ENCODE results near the gene ALDH1B1.

ALDH1B1 gene

GRCh38 chr9:38392235-38393127 is at the start of gene ALDH1B1:
Gene ALDH1B1, plus strand, starts transcription at chr9:38392702. Its CDS starts 3,047 bp downstream, at chr9:38395749.
- DNase-seq (ENCODE audit: low spot score): peak; percentile 47

GRCh38 chr9:38343037-38343436 is 49.5 kb upstream of the ALDH1B1 start:
- DNase-seq (ENCODE audit: low spot score): no peak

GRCh38 chr9:38343552-38343951 is 49.0 kb upstream of the ALDH1B1 start:
- DNase-seq (ENCODE audit: low spot score): no peak

- DNase-seq (ENCODE audit: low spot score): no peak
Measured at GRCh38 chr9:38344566-38345324, 47.8 kb upstream of the ALDH1B1 start.

GRCh38 chr9:38345851-38346755 is 46.4 kb upstream of the ALDH1B1 start:
- DNase-seq (ENCODE audit: low spot score): no peak

GRCh38 chr9:38346811-38347210 is 45.7 kb upstream of the ALDH1B1 start:
- no peak for DNase-seq (ENCODE audit: low spot score)

- DNase-seq (ENCODE audit: low spot score): no peak
Measured at GRCh38 chr9:38347271-38347671, 45.2 kb upstream of the ALDH1B1 start.

- no peak for DNase-seq (ENCODE audit: low spot score)
Measured at GRCh38 chr9:38347946-38348345, 44.6 kb upstream of the ALDH1B1 start.

- no peak for DNase-seq (ENCODE audit: low spot score)
Measured at GRCh38 chr9:38350529-38350928, 42.0 kb upstream of the ALDH1B1 start.

- DNase-seq (ENCODE audit: low spot score): no peak
Measured at GRCh38 chr9:38352530-38353328, 39.8 kb upstream of the ALDH1B1 start.

GRCh38 chr9:38355115-38355514 is 37.4 kb upstream of the ALDH1B1 start:
- DNase-seq (ENCODE audit: low spot score): no peak

- DNase-seq (ENCODE audit: low spot score): no peak
Measured at GRCh38 chr9:38355517-38356120, 36.9 kb upstream of the ALDH1B1 start.

GRCh38 chr9:38356851-38357250 is 35.7 kb upstream of the ALDH1B1 start:
- no peak for DNase-seq (ENCODE audit: low spot score)

- no peak for DNase-seq (ENCODE audit: low spot score)
Measured at GRCh38 chr9:38357350-38358114, 35.0 kb upstream of the ALDH1B1 start.

GRCh38 chr9:38358390-38359296 is 33.9 kb upstream of the ALDH1B1 start:
- DNase-seq (ENCODE audit: low spot score): no peak

- DNase-seq (ENCODE audit: low spot score): no peak
Measured at GRCh38 chr9:38359297-38359653, 33.2 kb upstream of the ALDH1B1 start.

GRCh38 chr9:38359689-38360385 is 32.7 kb upstream of the ALDH1B1 start:
- DNase-seq (ENCODE audit: low spot score): no peak

- DNase-seq (ENCODE audit: low spot score): no peak
Measured at GRCh38 chr9:38360839-38361472, 31.5 kb upstream of the ALDH1B1 start.

Data from CD4-positive, alpha-beta T cell treated with Interleukin-2 at 100 ng/mL for 4 hours (primary cell).